Keratinocyte (primary cell): ENCODE measurements around the gene SPTBN1. TPM values are rescaled to one million over a fixed set of nuclear protein-coding genes. Genes with fewer than 3 reads are reported as not detected.

Experiments
- DNase-seq: peaks from one replicate; pipeline ENCODE4 v3.0.0-alpha.2; 2011; ENCODE audit warnings: low read depth, missing footprints, low spot score
- FAIRE-seq: peaks from 2 replicates; lab custom pipeline; 2011; peaks lifted over from hg19 to GRCh38; lab: Jason Lieb, UNC
- H2AFZ ChIP-seq: 2 replicates; pipeline ENCODE4 v1.6.0; 2012; ENCODE audit warnings: low read length, control low read depth, inconsistent platforms; ENCODE audit not compliant: control insufficient read depth
- H3K27ac ChIP-seq: 2 replicates; pipeline ENCODE4 v1.5.1; 2011; ENCODE audit warnings: low read length; ENCODE audit not compliant: control insufficient read depth, insufficient read depth
- H3K27me3 ChIP-seq: 3 replicates; pipeline ENCODE4 v1.6.0; 2011; ENCODE audit warnings: low read length; ENCODE audit not compliant: control insufficient read depth, insufficient read depth; ENCODE audit errors: extremely low read depth
- H3K36me3 ChIP-seq, 2 experiments: 2 replicates in 1 of 2; 3 replicates in 1 of 2; pipeline ENCODE4 v1.5.1; 2011; ENCODE audit warnings: low read length in 2 of 2, mild to moderate bottlenecking in 1 of 2; ENCODE audit not compliant: control insufficient read depth in 2 of 2, insufficient read depth in 2 of 2; ENCODE audit errors: extremely low read depth in 1 of 2
- H3K4me1 ChIP-seq: 3 replicates; pipeline ENCODE4 v1.5.1; 2011; ENCODE audit warnings: low read length; ENCODE audit not compliant: control insufficient read depth, insufficient read depth; ENCODE audit errors: extremely low read depth
- H3K4me2 ChIP-seq: 3 replicates; pipeline ENCODE4 v1.6.0; 2011; ENCODE audit warnings: low read depth, low read length; ENCODE audit not compliant: control insufficient read depth, insufficient read depth; ENCODE audit errors: extremely low read depth
- H3K4me3 ChIP-seq, 3 experiments: fragments of 200-600 bp in 1 of 3; sonication (generic) in 1 of 3; 2 replicates in 2 of 3; 3 replicates in 1 of 3; pipeline ENCODE4 v1.5.1; 2011 to 2016; ENCODE audit warnings: low read length in 3 of 3, mild to moderate bottlenecking in 3 of 3, control low read depth in 2 of 3, inconsistent platforms in 1 of 3, low read depth in 1 of 3, mixed read lengths in 1 of 3, mixed run types in 1 of 3, moderate library complexity in 1 of 3; ENCODE audit not compliant: control insufficient read depth in 2 of 3, insufficient read depth in 2 of 3; ENCODE audit errors: extremely low read depth in 1 of 3
- H3K79me2 ChIP-seq: 2 replicates; pipeline ENCODE4 v1.6.0; 2012; ENCODE audit warnings: low read length; ENCODE audit not compliant: control insufficient read depth, insufficient read depth
- H3K9ac ChIP-seq: 3 replicates; pipeline ENCODE4 v1.6.0; 2011; ENCODE audit warnings: low read length; ENCODE audit not compliant: control insufficient read depth, insufficient read depth; ENCODE audit errors: extremely low read depth
- H3K9me1 ChIP-seq: 3 replicates; pipeline ENCODE4 v1.6.0; 2011; ENCODE audit warnings: low read length; ENCODE audit not compliant: control insufficient read depth, insufficient read depth; ENCODE audit errors: extremely low read depth
- H3K9me3 ChIP-seq: 2 replicates; pipeline ENCODE4 v1.5.1; 2012; ENCODE audit warnings: low read depth, low read length; ENCODE audit not compliant: control insufficient read depth
- H4K20me1 ChIP-seq: 3 replicates; pipeline ENCODE4 v1.6.0; 2011; ENCODE audit warnings: low read length; ENCODE audit not compliant: control insufficient read depth, insufficient read depth; ENCODE audit errors: extremely low read depth
- CTCF ChIP-seq, 3 experiments: IDR thresholded peaks in 1 of 3; conservative IDR thresholded peaks in 1 of 3; optimal IDR thresholded peaks in 1 of 3; 2 replicates in 2 of 3; 3 replicates in 1 of 3; pipeline versions ENCODE3 to v1.5.1; 2011; ENCODE audit warnings: low read length in 3 of 3, mild to moderate bottlenecking in 3 of 3, moderate library complexity in 2 of 3, control low read depth in 1 of 3, inconsistent platforms in 1 of 3; ENCODE audit not compliant: insufficient read depth in 2 of 3; ENCODE audit errors: extremely low read depth in 1 of 3
- EZH2 ChIP-seq: IDR thresholded peaks from one replicate; pipeline ENCODE4 v1.6.1; 2012; ENCODE audit warnings: inconsistent platforms, mild to moderate bottlenecking, low read length, moderate library complexity
- dilution Hi-C: fragments of 300-500 bp; cut with MboI; formaldehyde crosslinking; loops from one replicate; pipeline ENCODE4 v1.7.0; 2020; ENCODE audit warnings: low sequenced_read_pairs; ENCODE audit not compliant: extremely low pct_ligation_motif_present
- polyA plus RNA-seq, 5 experiments: library from polyadenylated mRNA; depleted of rRNA in 3 of 5; stranded (reverse) in 3 of 5; stranded (forward) in 1 of 5; unstranded in 1 of 5; fragments of >200 nt; gene quantifications; 1 replicate in 1 of 5; 2 replicates in 3 of 5; 3 replicates in 1 of 5; pipeline versions ENCODE4 v1.2.1 to v1.2.3, GENCODE V29; 2011 to 2012; ENCODE audit warnings: missing spikeins in 2 of 5, low read depth in 1 of 5, low replicate concordance in 1 of 5

SPTBN1 gene
- polyA plus RNA-seq, 1 donor (not counting 4 experiments of a cell fraction or from before 2014, with no cell fraction given): 40.0 TPM

- no peak overlapping the region for H2AFZ ChIP-seq
- no peaks in the 10 kb centered on the region for H3K79me2 ChIP-seq
- H3K9me3 ChIP-seq: no peaks in the 10 kb centered on the region
- TF ChIP-seq EZH2 (no peak), CTCF (optimal IDR thresholded peaks at IDR 0.05 in 1 of 3, IDR thresholded peaks at IDR 0.05 in 1 of 3, conservative IDR thresholded peaks at IDR 0.05 in 1 of 3; ENCODE audit: extremely low read depth in 1 of 3, insufficient read depth in 2 of 3, low read length in 3 of 3) (no peak)
- no peaks in the 10 kb centered on the region for H3K27me3 ChIP-seq
- H4K20me1 ChIP-seq: no peaks in the 10 kb centered on the region
- DNase-seq: no peak
- H3K4me3 ChIP-seq: no peak overlapping the region
- no peak overlapping the region for H3K27ac ChIP-seq
- dilution Hi-C loops: no loop called here
- H3K9me1 ChIP-seq: no peaks in the 10 kb centered on the region
- H3K9ac ChIP-seq: no peak overlapping the region
- no peaks in the 10 kb centered on the region for H3K36me3 ChIP-seq
- H3K4me2 ChIP-seq: no peak overlapping the region
- FAIRE-seq: no peak
- H3K4me1 ChIP-seq: no peaks in the 10 kb centered on the region
Measured at GRCh38 chr2:54439582-54439981, 16.5 kb upstream of the SPTBN1 start.

- TF ChIP-seq CTCF (optimal IDR thresholded peaks at IDR 0.05 in 1 of 3, IDR thresholded peaks at IDR 0.05 in 1 of 3, conservative IDR thresholded peaks at IDR 0.05 in 1 of 3; ENCODE audit: extremely low read depth in 1 of 3, insufficient read depth in 2 of 3, low read length in 3 of 3) (no peak), EZH2 (no peak)
- FAIRE-seq: no peak
- H3K9me1 ChIP-seq: no peaks in the 10 kb centered on the region
- H4K20me1 ChIP-seq: no peaks in the 10 kb centered on the region
- no peak overlapping the region for H3K9ac ChIP-seq
- no peaks in the 10 kb centered on the region for H3K9me3 ChIP-seq
- no peak overlapping the region for H3K4me3 ChIP-seq
- DNase-seq: no peak
- no peaks in the 10 kb centered on the region for H3K27me3 ChIP-seq
- no peak overlapping the region for H3K27ac ChIP-seq
- no peaks in the 10 kb centered on the region for H3K36me3 ChIP-seq
- H3K79me2 ChIP-seq: no peaks in the 10 kb centered on the region
- no peak overlapping the region for H2AFZ ChIP-seq
- H3K4me1 ChIP-seq: no peaks in the 10 kb centered on the region
- no peak overlapping the region for H3K4me2 ChIP-seq
- dilution Hi-C loops: no loop called here
Measured at GRCh38 chr2:54440050-54440449, 16.1 kb upstream of the SPTBN1 start.
